GM10266 (cell line): ENCODE data around the gene TEDC2.
"Not testable (repeated sequence)": the region's sequence is repeated elsewhere in the genome, so short reads cannot be mapped to it uniquely, and the experiment has no call there.

Source experiments
- DNase-seq: peaks from one replicate; pipeline ENCODE4 v3.0.0; 2012; ENCODE audit errors: extremely low spot score
- CTCF ChIP-seq: IDR thresholded peaks from 2 replicates; pipeline ENCODE4 v1.5.1; 2012; ENCODE audit warnings: mild to moderate bottlenecking, low read depth; ENCODE audit not compliant: control insufficient read depth, insufficient read depth; ENCODE audit errors: missing control alignments

The TEDC2 gene

DNA sequence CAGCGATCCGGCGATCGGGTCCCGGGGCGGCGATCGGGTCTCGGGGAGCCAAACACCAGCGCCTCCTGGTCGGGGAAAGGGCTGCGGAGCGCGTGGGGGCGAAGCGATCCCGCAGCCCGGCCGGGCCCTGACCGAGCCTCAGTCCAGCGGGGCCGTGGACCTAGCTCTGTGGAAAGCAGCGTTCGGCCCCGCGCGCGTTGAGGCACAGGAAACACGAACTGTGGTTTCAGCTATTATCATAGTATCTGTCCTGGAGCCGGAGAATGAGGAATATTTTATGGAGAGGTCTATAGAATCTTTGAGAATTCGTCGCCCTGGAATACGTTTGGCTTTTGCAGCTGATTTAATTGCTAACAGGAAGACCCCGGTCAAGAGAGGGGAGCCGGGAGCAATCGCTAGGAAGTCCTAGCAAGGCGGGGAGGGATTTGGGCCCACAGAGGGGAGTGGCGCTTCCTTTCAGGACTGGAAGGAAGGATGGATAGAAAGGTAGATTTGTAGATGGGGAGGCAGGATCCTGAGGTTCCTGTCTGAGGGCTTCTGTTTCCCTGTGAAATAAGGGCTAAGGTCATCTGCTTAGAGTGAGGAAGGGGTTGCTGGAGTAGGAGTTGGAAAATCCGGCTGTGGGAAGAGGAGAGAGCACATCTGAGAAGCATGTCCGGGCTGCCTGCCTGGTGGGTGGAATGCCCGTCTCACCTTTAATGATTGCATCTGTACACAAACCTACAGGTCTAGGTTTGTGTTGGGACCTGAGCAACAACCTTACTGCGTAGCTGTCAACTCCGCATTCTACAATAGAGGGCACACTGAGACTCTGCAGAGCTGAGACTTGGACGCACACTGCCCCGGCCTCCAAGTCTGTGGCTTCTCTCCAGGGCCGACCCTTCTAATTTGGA is 29.9 kb upstream of the TEDC2 start:
- peak; percentile 57 for TF ChIP-seq CTCF
- peak; percentile 54 for DNase-seq

DNA sequence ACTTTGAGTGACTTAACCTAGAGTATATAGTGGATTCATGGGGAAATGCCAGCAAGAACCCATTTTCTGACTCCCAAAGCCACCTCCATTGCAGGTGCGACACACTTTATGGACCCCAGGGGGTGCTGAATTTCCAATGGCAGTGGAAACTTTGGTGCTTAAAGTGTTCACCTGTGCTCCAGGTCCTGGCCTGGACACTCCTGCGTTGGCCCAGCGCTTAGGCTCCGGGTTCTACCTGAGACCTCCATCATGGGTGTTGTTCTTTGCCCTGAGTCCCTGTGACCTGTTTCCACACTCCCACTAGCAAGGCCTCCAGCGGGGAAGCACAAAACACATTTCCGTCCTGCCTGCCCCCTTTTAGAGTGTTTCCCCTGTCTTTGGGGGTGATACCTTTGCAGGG is 27.6 kb upstream of the TEDC2 start:
- DNase-seq: no peak
- TF ChIP-seq CTCF: no peak

DNA sequence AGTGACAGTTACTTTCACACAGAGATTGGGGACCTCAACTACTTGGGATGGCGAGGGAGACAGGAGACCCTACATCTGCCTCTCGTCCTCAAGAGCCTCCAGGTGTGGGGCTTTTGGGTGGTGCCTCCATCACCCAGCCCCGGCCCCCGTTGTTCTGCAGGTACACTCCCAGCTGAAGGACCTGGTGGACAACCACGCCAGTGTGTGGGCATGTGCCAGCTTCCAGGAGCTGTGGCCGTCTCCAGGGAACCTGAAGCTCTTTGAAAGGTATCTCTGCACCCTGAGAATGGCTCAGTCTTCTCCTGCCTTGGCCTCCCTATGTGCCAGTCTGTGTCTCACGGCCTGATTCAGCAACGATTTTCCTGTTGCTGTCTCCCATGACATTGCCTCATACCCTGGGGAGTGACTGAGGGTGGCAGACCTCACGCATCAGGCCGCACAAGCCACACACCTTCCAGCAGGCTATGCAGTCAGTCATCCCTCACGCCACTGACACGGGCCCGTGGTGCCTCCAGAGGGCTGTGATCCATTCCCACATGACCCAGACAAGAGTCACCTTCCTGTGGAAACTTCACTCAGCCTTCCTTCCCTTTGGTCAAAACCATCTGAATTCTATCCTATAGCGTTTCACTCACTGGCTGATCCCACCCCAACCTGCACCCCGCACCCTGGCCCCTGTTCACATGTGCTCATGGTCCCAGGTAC is 27.0 kb upstream of the TEDC2 start:
- DNase-seq: no peak
- TF ChIP-seq CTCF: no peak

- not testable (repeated sequence) for DNase-seq
These were observed 24.7 kb upstream of the TEDC2 start for GRCh38 chr16:2435236-2435635.

DNA sequence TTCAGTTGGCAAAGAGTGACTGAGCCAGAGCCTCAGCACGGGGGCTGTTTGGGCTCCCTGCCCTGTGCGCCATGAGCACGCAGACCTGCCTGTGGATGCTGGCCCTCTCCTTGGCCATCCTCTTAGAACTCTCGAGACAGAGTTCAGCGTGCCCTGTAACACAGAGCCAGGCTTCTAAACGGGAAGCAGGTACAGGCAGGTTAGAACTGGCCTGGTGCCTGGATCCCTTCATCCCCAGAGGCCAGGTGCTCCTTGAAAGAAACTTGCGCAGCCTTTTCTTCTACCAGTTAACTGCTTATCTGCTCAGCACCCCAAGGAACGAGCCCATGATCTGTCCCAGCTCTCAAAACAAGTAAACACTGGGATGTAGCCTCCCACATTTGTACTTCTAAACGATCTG is 23.8 kb upstream of the TEDC2 start:
- TF ChIP-seq CTCF: no peak
- no peak for DNase-seq

GRCh38 chr16:2437032-2437790 is 22.7 kb upstream of the TEDC2 start:
- no peak for DNase-seq
- no peak for TF ChIP-seq CTCF

GRCh38 chr16:2438121-2438520 is 21.8 kb upstream of the TEDC2 start:
- no peak for DNase-seq
- no peak for TF ChIP-seq CTCF
